ENCODE measurements around the gene SZRD1.
A peak's percentile ranks its signal among the peaks of the same experiment; 100 is the strongest.
"Not testable (repeated sequence)": the region's sequence is repeated elsewhere in the genome, so short reads cannot be mapped to it uniquely, and the experiment has no call there.

The SZRD1 gene

DNA sequence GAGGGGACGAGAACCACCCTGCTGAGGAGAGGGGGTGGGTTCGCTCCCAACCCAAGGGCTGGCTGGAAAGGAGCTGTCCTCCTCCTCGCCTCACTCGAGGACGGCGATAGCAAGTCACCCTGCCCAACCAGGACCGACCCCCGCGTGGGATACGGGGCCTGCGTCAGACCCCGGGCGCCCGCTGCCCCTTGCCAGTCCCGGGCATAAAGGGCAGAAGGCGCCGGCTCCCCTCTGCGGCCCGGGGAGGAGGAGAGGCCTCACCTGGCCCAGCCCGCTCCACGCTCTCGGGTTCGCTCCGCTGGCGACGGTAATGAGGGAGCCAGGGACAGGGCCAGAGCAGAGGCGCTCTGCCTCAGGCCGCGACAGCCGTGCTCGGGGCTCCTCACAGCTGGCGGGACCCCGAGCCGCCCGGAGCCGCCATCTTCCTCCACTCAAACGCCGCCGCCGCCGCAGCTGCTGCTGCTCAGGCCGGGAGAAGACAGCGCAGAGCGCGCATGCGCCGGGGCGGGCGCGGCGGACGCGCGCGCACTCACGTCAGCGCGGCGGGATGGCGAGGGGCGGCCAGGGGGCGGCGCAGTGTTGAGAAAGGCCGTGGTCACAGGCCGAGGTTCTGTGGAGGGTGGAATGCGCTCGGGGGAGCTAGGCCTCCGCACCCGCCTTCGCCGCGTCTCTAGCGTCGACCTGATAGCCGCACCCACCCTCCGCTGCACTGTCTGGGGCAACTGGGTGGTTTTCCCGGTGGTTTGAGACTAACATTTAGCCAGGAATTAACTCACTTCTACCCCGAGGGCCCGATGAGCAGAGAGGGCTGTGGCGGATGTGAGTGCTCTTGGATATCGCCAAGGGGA is 14.8 kb upstream of the SZRD1 start, which contains the start of gene FBXO42:
Gene FBXO42 (minus strand): TSS at position 487 of the 848 bp plus-strand sequence. CDS start 37,062 bp downstream, outside the sequence.
- TF ChIP-seq, protein P1, sequence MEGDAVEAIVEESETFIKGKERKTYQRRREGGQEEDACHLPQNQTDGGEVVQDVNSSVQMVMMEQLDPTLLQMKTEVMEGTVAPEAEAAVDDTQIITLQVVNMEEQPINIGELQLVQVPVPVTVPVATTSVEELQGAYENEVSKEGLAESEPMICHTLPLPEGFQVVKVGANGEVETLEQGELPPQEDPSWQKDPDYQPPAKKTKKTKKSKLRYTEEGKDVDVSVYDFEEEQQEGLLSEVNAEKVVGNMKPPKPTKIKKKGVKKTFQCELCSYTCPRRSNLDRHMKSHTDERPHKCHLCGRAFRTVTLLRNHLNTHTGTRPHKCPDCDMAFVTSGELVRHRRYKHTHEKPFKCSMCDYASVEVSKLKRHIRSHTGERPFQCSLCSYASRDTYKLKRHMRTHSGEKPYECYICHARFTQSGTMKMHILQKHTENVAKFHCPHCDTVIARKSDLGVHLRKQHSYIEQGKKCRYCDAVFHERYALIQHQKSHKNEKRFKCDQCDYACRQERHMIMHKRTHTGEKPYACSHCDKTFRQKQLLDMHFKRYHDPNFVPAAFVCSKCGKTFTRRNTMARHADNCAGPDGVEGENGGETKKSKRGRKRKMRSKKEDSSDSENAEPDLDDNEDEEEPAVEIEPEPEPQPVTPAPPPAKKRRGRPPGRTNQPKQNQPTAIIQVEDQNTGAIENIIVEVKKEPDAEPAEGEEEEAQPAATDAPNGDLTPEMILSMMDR (IDR thresholded peaks at IDR 0.05; ENCODE audit: insufficient read depth, missing control alignments) = peak; percentile 52
- FAIRE-seq = no peak
- peak; percentile 47 for DNase-seq (ENCODE audit: insufficient read length, low spot score)

DNA sequence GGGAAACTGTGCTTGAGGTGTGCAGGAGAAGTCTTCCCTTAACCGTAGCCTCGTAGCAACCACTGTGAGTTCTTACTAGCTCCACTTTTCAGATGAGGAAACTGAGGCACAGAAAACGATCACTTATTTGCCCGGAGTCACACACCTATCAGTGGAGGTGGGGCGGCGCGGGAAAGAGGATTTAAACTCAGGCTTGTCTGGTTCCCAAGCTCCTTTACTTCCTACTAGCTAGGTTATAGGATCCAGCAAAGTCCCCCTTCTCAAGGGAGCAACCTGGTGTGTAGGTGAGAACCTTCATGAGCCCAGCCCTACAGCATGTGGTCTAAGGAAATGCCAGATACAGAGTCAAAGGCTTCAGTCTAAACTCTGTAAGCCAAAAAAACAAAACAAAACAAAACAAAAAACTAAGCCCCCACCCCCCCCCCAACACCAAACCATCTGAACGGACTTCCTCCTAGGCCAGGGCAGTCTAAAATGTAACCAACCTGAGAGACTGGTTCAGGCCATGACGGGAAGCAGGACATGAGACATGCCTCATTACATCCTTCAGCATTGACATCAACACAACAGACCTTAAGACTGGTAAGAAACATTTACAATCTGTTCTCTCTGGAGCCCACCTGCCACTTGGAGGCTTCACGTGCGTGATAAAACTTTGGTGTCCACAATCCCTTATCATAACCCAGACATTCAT is 14.1 kb upstream of the SZRD1 start:
- no peak for FAIRE-seq
- TF ChIP-seq, protein P1 (IDR thresholded peaks at IDR 0.05; ENCODE audit: insufficient read depth, missing control alignments) = no peak
- no peak for DNase-seq (ENCODE audit: insufficient read length, low spot score)

DNA sequence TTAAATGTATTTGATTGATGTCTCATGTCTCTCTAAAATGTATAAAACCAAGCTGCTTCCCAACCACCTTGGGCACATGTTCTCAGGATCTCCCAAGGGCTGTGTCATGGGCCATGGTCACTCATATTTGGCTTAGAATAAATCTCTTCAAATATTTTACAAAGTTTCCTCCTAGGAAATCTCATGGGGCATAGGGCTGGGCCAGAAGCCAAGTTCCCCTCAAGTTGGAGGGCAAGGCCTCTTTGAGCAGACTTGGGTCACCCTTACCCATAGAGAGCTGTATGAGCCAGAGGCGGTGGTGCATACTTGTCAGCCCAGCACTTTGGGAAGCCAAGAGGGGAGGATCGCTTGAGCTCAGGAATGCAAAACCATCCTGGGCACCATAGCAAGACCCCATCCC is 12.4 kb upstream of the SZRD1 start:
- TF ChIP-seq, protein P1 (IDR thresholded peaks at IDR 0.05; ENCODE audit: insufficient read depth, missing control alignments) = no peak
- no peak for DNase-seq (ENCODE audit: insufficient read length, low spot score)
- no peak for FAIRE-seq

DNA sequence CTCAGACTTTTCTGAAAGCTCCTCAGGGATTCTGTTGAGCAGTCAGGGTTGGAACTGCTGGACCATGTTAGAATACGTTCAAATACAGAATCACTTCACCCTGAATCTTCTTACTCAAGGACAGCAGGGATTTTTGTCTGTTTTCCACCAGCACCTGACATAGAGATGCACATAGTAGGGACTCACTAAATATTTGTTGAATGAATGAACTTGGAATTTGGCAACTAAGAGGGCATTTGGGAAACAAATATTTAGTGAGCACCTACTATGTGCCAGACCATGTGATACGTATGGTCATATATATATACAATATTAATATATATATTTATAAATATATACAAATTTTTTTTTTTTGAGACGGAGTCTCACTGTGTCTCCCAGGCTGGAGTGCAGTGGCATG is 10.2 kb upstream of the SZRD1 start:
- DNase-seq (ENCODE audit: insufficient read length, low spot score) (no peak), FAIRE-seq (no peak)
- TF ChIP-seq, protein P1 (IDR thresholded peaks at IDR 0.05; ENCODE audit: insufficient read depth, missing control alignments) = no peak

GRCh38 chr1:16365146-16365498 is 1.9 kb upstream of the SZRD1 start:
- not testable (repeated sequence) for DNase-seq (ENCODE audit: insufficient read length, low spot score); FAIRE-seq

DNA sequence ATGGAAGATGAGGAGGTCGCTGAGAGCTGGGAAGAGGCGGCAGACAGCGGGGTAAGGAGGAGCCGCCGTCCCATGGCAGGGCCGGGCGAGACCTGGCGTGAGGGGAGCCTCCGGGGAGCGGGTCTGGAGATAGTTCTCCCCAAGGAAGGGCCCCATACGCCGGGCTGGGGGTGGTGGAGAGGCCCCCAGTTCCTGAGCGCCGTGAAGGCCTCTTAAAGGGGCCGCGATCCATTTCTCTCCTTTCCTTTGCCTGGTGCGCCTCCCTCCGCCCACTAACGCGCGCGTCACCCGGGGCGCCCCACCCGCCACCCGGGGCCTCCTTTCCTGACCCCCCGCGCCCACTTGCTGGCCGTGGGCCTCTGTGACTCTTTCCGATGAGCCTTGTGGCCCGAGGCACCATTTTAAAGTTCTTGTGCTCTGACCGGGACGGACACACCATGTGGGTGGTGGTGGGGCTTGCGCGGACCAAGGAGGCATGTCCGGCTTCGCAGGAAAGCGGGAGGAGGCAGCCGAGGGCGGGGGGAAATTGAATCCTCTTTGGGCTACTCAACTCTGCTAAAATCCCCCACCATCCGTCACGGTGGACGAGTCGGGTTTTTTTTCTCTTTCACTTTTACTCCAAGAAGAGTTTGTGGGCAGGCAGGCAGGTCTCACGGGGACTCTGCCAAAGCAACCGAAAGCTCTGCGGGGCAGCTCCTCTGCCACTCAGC is 371 bp downstream of the SZRD1 start:
- DNase-seq (ENCODE audit: insufficient read length, low spot score) = no peak
- no peak for FAIRE-seq
- TF ChIP-seq, protein P1 (IDR thresholded peaks at IDR 0.05; ENCODE audit: insufficient read depth, missing control alignments) = peak; percentile 4

All from D721Med (cell line).